GM21723 (cell line): Measurements from ENCODE around the gene CHST11.

Experiments
- ATAC-seq: cut with Tn5 transposase; IDR thresholded peaks from one replicate; pipeline ENCODE4 v1.9.1; 2021; ENCODE audit warnings: mild to moderate bottlenecking, moderate library complexity; ENCODE audit not compliant: unreplicated experiment

CHST11 gene

GRCh38 chr12:104648756-104649155 is 192.0 kb downstream of the CHST11 start:
- ATAC-seq: no peak

GRCh38 chr12:104649217-104649824 is 192.6 kb downstream of the CHST11 start:
- ATAC-seq: no peak

GRCh38 chr12:104649921-104650320 is 193.2 kb downstream of the CHST11 start:
- ATAC-seq: no peak

- ATAC-seq: no peak
Observed at GRCh38 chr12:104650541-104650940, 193.8 kb downstream of the CHST11 start.

- no peak for ATAC-seq
Observed at GRCh38 chr12:104651811-104652210, 195.1 kb downstream of the CHST11 start.

- no peak for ATAC-seq
Observed at GRCh38 chr12:104652358-104652757, 195.6 kb downstream of the CHST11 start.

- ATAC-seq: no peak
Observed at GRCh38 chr12:104652910-104653309, 196.2 kb downstream of the CHST11 start.

- no peak for ATAC-seq
Observed at GRCh38 chr12:104653730-104654664, 197.2 kb downstream of the CHST11 start.

- no peak for ATAC-seq
Observed at GRCh38 chr12:104654665-104655609, 198.2 kb downstream of the CHST11 start.

GRCh38 chr12:104656383-104656782 is 199.6 kb downstream of the CHST11 start:
- no peak for ATAC-seq

- no peak for ATAC-seq
Observed at GRCh38 chr12:104656921-104657320, 200.2 kb downstream of the CHST11 start.

- no peak for ATAC-seq
Observed at GRCh38 chr12:104657726-104658484, 201.2 kb downstream of the CHST11 start.

GRCh38 chr12:104659058-104659457 is 202.3 kb downstream of the CHST11 start:
- ATAC-seq: no peak

- no peak for ATAC-seq
Observed at GRCh38 chr12:104662203-104662602, 205.5 kb downstream of the CHST11 start.

- no peak for ATAC-seq
Observed at GRCh38 chr12:104662908-104663307, 206.2 kb downstream of the CHST11 start.

- no peak for ATAC-seq
Observed at GRCh38 chr12:104664351-104664750, 207.6 kb downstream of the CHST11 start.

GRCh38 chr12:104665296-104665695 is 208.5 kb downstream of the CHST11 start:
- no peak for ATAC-seq

- ATAC-seq: no peak
Observed at GRCh38 chr12:104667139-104667538, 210.4 kb downstream of the CHST11 start.

- no peak for ATAC-seq
Observed at GRCh38 chr12:104668274-104668718, 211.5 kb downstream of the CHST11 start.

GRCh38 chr12:104669089-104669721 is 212.5 kb downstream of the CHST11 start:
- no peak for ATAC-seq
